CD4-positive, alpha-beta T cell treated with Interleukin-15 for 4 hours (primary cell): ENCODE results near the gene MFNG.
A peak's percentile ranks its signal among the peaks of the same experiment; 100 is the strongest.
"Not testable (repeated sequence)": the region's sequence is repeated elsewhere in the genome, so short reads cannot be mapped to it uniquely, and the experiment has no call there.

Source experiments
- DNase-seq: peaks from one replicate; pipeline ENCODE4 v3.0.0-alpha.2; 2020; ENCODE audit warnings: low spot score

Gene MFNG, protein sequence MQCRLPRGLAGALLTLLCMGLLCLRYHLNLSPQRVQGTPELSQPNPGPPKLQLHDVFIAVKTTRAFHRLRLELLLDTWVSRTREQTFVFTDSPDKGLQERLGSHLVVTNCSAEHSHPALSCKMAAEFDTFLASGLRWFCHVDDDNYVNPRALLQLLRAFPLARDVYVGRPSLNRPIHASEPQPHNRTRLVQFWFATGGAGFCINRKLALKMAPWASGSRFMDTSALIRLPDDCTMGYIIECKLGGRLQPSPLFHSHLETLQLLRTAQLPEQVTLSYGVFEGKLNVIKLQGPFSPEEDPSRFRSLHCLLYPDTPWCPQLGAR

DNA sequence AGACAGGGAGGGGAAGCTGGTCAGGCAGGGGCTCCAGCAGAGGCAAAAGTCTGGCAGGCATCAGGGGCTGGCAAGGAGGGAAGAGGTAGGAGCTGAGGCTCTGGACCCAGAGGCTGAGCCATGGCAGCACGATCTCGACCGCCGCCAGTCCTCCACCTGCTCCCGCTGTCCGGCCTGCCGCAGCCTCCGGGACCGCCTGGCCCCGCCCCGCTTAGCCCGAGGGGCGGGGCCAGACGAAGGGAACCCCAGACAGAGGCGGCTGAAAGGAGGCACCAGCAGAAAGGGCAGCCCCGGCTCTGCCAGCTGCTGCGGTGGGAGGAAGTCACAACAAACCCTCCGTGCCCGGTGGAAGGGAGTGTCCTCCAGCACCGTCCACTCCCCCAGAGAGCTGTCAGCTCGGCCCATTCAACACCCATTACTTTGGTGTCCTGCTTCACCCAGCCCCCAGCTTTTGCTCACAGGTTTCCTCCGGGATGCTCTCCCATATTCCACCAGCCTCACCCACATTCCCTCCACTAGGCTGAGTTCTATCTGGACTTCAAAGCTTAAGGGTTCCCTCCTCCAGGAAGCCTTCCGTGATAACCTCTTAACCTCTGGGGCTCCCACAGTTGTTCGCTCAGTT is at the start of gene MFNG:
Gene MFNG (minus strand): TSS at position 161 of the 622 bp plus-strand sequence. CDS start 207 bp downstream, outside the sequence.
- DNase-seq = peak; percentile 69

DNA sequence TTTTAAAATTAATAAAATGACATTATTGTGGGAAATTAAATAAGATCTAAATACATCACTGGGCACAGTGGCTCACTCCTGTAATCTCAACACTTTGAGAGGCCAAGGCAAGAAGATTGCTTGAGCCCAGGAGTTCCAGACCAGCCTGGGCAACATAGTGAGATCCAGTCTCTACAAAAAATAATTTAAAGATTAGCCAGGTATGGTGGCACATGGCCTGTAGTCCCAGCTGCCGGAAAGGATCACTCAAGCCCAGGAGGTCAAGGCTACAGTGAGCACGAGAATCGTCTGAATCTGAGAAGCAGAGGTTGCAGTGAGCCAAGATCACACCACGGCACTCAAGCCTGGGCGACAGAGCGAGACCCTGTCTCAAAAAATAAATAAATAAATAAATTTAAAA is 49.0 kb upstream of the MFNG start:
- DNase-seq = no peak

DNA sequence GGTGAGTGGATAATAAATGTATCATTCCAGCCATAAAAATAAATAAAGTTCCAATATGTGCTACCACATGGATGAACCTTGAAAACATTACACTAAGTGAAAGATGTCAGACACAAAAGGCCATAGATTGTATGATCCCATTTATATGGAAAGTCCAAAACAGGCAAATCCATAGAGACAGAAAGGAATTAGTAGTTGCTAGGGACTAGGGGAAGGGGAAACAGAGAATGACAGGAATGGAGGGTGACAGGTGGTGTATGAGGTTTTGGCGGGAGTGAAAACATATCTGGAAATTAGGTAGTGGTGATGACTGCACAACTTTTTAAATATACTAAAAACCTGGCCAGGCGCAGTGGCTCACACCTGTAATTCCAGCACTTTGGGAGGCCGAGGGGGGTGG is 48.3 kb upstream of the MFNG start:
- DNase-seq = no peak

DNA sequence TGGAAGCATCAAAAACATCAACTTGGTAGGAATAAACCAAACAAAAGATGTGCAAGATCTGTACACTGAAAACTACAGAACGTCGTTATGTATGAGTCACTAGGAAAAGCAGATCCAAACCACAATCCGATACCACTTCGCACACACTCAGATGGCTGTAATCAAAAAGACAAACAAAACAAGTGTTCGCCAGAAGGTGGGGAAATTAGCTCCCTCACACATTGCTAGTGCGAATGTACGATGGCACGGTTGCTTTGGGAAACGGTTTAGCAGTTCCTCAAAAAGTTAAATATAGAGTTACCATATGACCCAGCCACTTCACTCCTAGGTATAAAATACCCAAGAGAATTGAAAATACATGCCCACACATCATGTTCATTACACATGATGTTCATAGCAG is 47.8 kb upstream of the MFNG start:
- DNase-seq = peak; percentile 14

DNA sequence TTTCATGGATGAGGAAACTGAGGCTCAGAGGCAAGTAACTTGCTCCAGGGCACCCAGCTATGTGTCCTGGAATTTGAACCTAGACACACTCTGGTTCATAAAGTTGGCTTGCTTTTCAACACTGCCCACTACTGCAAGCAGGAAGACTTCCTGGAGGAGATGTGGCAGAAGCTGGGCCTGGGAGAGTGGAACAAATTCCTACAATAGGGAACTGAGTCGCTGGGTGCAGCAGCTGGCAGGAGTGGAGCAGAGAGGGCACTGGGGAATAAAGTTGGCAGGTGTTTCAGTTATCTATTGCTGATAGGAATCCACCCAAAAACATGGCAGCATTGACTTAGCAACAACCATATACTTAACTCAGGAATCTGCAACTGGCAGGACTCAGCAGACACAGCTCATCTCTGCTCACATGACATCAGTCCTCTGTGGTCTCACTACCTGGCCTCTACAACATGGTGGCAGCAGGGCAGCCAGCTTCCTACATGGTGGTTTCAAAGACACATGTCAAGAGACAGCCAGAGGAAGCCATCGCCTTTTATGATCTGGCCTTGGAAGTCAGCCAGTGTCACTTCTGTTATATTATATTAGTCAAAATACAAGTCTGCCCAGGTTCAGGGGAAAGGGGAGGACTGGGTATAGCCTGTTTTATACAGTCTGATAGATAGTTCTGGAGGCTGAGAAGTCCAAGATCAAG is 43.6 kb upstream of the MFNG start:
- no peak for DNase-seq

DNA sequence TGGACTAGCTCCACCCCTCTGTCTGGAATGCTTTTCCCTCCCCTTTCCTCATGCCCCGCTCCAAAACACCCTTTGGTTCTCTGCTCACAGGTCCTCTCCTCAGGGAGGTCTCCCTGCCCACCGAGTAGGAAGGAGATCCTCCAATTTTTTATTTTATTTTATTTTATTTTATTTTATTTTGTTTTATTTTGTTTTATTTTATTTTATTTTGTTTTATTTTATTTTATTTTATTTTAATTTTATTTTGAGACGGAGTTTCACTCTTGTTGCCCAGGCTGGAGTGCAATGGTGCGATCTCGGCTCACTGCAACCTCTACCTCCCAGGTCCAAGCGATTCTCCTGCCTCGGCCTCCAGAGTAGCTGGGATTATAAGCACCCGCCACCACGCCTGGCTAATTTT is 41.8 kb upstream of the MFNG start:
- not testable (repeated sequence) for DNase-seq

DNA sequence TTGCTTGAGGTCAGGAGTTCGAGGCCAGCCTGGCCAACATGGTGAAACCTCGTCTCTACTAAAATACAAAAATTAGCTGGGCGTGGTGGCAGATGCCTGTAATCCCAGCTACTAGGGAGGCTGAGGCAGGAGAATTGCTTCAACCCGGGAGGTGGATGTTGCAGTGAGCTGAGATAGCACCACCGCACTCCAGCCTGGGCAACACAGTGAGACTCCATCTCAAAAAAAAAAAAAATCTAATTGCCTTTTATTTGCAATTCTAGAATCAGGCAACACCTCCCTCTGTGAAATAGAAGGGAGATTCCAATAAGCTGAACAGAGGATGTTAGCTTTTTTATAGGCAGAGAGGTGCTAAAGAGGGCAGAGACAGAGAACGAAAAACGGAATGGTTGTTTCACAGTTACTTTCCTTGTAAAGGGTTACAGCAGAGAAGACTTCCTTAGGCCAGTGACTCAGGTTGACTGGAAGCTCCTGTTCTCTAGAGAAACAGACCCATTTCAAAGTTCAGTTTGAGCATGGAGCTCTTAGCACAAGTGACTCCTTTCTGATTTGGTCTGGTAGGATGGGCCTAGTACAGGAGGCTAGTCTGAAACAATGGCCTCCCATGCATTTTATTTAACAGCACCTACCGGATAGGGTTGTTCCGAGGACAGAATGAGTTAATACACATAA is 41.0 kb upstream of the MFNG start:
- not testable (repeated sequence) for DNase-seq

DNA sequence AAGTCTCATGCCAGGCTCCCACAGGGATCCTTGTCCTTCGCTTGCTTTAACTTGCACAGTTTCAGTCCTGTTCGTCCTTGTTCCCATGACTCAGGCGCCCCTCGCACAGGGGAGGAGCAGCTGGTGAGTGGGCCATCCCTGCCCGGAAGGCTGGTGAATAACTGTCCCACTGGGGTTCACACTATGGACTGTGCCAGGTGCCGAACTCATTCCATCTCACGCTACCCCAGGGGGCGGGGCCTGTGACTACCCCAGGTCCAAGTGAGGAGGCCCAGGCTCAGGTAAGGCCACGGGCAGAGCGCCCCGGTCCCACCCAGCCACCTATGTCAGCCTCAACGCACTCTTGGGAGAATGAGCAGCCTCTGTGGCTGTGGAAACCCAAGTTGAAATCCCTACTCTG is 40.2 kb upstream of the MFNG start:
- no peak for DNase-seq

DNA sequence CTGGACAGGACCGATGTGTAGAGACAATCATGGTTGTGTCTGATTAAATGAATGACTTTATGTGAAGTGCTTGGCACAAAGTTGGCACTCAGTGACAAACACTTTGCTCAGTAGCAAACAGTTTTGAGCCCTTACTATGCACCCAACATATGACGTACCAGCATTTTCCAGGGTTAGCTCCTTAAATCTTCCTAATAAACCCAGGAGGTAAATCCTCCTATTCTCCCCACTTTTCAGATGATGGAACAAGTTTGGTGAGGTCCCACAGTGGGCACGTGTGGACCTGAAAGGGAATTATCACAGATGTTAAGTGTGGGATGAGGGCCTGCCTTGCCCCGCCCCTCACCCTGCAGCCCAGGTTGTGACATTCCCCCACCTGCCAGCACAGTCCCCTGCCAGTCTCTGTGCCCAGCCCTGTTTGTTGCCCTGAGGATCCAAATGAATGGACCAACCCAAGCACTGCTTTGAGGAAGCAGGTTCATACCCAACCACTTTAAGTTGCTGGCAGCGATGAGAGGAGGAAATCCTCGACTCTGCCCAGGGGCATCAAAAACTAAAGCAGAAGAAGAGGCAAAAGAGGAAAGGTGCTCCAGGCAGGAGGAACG is 39.7 kb upstream of the MFNG start:
- no peak for DNase-seq

DNA sequence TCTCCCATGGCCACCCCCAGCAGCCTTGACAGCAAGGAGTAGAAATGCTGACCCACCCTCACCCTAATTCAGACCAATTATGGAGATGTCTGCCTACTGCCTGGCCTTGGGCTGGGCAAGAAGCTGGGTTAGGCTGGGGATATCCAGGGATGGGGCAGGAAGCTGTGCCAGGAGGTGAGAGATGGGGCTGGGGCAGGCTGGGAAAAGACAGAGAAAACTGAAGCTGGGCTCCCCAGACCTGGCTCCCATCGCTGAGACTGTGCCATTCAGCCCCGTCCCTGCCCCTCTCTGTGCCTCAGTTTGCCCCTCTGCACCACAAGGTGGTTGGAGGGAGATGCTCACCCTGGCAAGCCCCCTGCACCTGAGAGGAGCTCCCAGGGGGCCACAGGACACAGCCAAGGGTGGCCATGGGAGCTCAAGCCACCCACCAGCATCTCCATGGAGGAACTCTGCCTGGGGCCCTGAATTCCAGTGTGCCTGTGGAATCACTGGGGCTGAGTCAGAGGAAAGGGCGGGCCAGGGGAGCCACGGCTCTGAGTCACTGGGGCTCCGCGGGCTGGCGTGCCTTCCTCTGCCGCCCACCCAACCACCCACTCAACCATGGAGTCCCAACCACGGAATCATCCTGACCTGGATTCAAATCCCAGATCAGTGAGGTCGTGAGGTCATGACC is 39.0 kb upstream of the MFNG start:
- DNase-seq = no peak

DNA sequence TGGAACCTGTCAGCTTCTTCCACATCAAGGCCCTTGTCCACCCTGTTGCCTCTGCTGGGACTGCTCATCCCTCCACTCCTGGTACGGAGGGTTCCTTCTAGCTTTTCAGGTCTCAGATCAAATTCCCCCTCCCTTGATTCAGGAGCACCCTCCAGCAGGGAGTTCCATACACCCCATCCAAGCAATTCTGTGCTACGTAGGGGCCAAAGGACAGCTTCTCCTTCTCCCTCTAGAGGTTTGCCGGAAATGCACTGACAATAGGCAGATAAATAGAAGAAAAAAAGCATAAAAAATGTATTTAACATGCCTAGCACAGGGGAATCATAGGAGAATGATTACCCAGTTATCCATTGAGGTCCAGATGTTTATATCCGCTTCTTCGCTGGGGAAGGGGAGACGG is 36.3 kb upstream of the MFNG start:
- DNase-seq = no peak

DNA sequence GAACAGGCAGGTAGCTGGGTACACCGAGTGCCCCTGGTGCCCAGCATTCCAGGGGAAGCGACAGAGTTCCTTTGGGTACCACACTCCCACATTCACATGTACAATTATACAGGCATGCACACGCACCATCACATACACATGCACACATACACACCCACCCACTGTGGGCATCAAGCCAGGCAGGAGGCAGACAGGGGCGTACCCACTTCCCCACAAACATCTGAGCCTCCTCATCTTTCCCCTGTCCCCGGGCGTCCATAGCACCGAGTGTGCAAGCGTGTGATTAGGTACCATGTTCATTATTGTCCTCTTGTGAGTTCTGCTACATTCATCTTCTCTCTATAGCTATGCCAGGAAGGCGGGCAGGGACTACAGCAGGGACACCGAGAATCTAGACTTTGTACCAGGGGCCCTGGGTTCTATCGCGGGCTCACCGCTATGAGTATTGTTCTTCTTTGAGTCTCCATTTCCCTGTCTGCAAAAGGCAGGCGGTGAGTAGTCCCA is 35.1 kb upstream of the MFNG start:
- no peak for DNase-seq

DNA sequence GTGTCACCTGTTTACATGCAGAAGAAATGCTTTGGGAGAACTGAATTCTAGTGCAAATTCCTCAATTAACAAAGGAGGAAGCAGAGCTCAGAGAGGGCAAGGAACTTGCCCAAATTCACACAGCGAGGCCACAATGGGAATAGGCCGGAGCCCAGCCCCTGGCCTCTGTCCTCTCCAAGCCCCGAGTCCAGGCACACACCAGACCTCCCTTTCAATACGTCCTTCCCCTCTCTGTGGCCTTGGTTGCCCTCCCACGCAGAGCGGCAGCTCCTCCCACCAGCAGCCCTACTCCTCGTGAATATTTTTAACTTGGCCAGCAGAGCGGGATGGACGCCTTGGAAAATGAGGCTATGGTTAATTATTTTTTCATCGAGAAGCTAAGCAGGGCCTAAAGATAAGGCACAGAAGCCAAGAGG is 34.6 kb upstream of the MFNG start:
- DNase-seq = no peak

DNA sequence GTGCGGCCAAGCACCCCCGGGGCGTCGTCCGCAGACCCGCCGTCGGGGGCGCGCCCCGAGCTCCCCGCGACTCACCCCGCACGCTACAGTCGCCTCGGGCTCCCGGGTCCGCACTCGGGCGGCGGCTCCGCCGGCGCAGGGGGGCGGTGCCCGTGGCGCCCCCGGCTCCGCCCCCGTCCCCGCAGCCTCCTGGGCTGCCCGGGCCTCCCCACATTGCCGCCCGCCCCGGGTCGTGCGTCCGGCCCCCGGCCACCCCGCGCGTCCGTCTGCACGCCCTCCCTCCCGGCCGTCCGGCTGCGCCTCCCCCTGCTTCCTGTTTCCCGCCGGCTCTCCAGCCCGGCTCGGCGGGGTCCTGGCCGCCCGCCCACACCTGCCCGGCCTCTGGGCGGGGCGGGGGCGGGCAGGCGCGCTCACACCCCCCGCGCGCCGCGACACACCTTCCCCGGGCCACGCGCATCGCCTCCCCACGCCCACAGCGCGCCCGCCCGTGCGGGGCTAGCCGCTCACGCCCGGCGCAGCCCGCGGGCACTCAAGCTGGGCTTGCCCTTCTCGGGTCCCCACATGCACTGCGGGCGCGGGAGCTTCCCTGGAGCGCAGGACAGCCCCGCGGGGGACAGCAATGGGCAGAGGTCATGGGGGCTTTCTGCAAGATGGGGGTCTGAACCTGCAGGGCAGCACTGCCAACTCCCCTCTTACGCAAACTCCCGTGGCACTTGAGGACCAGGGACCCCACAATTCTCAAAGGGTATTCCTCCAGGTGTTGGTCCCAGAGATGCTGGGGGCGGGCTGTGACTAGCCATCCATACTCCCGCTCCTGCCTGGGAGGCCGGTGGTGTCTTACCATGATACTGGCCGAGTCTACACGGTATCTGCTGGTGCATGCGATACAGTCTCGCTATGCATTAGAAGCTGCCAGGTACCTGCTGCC is 33.3 kb upstream of the MFNG start, which contains the start of gene CARD10:
Gene CARD10 (minus strand): TSS at position 148 of the 928 bp plus-strand sequence. CDS start 215 bp downstream, outside the sequence.
- DNase-seq = no peak

DNA sequence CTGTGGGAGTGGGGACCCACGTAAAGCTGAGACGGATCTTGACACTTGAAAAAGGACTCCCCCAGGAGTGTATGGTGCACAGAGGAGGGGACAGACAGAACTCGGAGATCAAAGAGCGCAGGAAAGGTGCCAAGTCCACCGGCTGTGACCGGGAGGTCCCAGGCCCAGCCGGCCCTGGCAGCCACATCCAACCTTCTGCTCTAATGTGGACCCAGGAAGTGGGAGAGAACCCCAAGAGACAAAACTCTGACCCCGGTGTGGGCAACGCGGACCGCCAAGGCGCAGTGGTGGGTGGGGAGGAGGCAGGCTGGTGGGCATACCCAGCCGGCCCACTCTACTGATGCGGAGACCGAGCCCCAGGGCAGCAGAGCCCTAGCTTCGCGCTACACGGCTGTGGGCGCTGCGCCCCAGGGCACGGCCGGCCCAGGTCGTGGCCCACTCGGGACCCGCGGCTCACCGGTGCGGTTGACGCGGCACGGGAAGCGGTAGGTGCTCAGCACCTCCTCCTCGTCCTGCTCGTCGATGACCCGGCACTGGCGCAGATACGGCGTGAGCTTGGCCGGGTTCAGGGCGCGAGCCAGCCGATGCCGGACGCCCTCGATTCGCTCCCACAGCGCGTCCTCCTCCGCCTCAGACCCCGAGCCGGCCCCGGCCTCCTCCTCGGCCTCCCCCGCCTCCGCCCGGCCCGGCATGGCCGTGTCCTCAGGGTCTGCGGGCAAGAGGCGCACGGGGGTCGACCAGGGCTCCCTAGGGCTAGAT is 32.5 kb upstream of the MFNG start:
- DNase-seq = no peak

DNA sequence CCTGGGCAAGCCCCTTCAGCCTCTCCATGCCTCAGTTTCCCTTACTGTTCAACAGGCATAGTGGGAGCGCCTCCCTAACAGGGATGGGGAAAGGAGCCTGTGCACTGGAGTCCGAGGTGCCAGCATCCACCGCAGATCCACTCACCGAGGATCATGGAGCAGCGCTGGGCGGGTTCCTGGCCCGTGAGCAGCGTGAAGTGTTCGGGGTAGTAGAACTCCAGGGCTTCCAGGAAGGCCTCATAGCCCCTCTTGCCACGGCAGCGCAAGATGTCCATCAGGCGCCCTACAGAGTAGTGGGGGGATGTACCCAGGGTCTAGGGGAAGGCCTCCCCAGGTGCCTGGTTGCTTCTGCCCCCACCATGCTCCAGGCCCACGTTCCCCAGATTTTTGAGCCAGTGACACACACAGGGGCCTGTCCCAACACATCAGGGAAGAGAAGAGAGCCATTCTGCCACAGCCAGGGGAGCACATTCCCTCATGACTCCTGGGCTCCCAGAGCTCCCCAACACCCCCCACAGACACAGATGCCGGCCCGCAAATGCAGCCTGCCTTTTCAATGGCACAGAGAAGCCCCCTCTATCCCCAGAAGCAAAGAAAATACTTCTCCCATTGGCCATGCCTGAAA is 31.8 kb upstream of the MFNG start:
- DNase-seq = no peak

DNA sequence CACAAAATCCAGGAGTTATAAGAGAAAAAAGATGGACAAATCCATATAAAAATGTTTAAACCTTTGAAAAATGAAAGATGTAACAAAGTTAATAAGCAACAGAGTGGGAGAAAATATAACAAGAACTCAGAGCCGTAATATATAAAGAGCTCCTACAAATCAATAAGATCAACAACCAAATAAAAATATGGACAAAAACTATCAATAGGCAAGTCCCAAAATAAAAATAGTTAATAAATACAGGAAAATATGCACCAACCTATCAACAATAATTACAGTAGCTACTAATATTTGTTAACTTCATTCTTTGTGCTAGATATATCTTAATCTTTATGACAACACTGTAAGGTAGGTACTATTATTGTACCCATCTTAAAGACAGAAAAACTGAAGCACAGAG is 30.3 kb upstream of the MFNG start:
- no peak for DNase-seq

DNA sequence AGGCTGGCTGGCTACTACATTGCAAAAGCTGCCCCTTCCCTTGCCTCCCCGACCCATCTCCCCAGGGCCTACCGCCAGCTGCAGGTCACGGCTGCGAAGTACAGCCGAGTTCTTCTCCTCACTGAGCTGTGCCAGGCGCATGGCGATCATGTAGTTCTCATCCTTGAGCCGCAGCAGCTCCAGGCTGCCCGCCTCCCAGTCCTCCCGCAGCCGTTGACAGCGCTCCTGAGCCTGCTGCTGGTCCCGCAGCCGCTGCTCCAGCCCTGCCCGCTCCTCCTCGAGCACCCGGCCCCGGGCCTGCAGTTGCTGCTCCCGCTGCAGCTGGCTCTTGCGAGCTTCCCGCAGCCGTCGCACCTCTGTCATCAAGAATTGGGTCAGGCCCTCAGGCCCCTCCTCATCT is 29.7 kb upstream of the MFNG start:
- DNase-seq = no peak

DNA sequence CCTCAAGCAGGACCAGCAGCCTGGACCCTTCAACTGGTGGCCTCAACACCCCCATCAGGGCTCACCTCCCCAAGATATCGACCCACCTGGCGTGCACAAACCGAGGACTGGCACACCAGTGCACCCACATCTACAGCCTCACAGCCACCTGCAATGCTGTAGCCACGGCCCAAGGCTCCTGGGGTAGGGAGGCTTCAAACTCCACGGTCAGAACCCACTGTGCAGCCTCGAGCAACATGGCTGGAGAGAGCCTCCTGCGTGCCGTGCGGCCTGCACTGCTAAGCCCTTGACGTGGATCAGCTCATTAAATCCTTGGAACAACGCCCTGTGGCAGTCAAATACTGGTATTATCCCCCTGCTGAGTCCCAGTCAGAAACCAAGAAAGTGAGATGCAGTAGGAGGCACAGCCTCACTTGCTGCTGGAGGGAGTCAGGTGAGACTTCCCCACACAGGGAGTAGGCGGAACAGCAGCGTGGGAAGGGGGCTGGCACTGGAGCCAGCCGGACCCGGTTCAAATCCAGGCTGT is 28.4 kb upstream of the MFNG start:
- DNase-seq = no peak
